Keratinocyte (primary cell): ENCODE measurements around the gene CASP10.

Source experiments
- EZH2 ChIP-seq: IDR thresholded peaks from one replicate; pipeline ENCODE4 v1.6.1; 2012; ENCODE audit warnings: inconsistent platforms, mild to moderate bottlenecking, low read length, moderate library complexity
- TF ChIP-seq, protein P1 (sequence below), 3 experiments: IDR thresholded peaks in 1 of 3; conservative IDR thresholded peaks in 1 of 3; optimal IDR thresholded peaks in 1 of 3; 2 replicates in 2 of 3; 3 replicates in 1 of 3; pipeline versions ENCODE3 to v1.5.1; 2011; ENCODE audit warnings: low read length in 3 of 3, mild to moderate bottlenecking in 3 of 3, moderate library complexity in 2 of 3, control low read depth in 1 of 3, inconsistent platforms in 1 of 3; ENCODE audit not compliant: insufficient read depth in 2 of 3; ENCODE audit errors: extremely low read depth in 1 of 3

DNA sequence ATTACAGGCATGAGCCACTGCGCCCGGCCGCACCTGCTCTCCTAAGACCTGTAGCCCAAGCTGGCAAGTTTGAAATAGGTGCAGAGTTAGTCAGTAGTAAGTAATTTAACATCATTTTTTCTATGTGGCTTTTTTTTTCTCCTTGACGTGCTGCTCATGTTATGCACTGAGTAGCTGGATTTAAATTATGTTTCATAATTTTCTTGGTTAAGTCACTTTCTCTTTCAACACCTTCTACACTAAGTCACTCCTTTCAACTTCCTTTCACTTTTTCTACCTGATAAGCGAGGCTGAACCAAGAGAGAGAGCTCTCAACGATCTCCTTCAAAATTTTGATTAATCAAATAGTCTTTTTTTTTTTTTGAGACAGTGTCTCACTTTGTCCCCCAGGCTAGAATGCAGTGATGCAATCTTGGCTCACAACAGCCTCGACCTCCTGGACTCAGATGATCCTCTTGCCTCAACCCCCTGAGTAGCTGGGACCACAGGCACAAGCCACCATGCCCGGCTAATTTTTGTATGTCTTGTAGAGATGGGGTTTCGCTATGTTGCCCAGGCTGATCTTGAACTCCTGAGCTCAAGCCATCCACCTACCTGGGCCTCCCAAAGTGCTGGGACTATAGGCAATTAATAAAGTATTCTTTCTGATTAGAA lies 90.5 kb downstream of the CASP10 start:
- TF ChIP-seq EZH2, result no peak
- TF ChIP-seq, protein P1, sequence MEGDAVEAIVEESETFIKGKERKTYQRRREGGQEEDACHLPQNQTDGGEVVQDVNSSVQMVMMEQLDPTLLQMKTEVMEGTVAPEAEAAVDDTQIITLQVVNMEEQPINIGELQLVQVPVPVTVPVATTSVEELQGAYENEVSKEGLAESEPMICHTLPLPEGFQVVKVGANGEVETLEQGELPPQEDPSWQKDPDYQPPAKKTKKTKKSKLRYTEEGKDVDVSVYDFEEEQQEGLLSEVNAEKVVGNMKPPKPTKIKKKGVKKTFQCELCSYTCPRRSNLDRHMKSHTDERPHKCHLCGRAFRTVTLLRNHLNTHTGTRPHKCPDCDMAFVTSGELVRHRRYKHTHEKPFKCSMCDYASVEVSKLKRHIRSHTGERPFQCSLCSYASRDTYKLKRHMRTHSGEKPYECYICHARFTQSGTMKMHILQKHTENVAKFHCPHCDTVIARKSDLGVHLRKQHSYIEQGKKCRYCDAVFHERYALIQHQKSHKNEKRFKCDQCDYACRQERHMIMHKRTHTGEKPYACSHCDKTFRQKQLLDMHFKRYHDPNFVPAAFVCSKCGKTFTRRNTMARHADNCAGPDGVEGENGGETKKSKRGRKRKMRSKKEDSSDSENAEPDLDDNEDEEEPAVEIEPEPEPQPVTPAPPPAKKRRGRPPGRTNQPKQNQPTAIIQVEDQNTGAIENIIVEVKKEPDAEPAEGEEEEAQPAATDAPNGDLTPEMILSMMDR (optimal IDR thresholded peaks at IDR 0.05 in 1 of 3, IDR thresholded peaks at IDR 0.05 in 1 of 3, conservative IDR thresholded peaks at IDR 0.05 in 1 of 3; ENCODE audit: extremely low read depth in 1 of 3, insufficient read depth in 2 of 3, low read length in 3 of 3), result no peak
